Body of pancreas (tissue), 4 donors: Measurements from ENCODE around the gene ANOS1.

Experiments
- POLR2A ChIP-seq, 3 donors: fragments of 450-650 bp; IDR thresholded peaks; one replicate each; pipeline ENCODE4 v1.6.1; 2016; ENCODE audit warnings: antibody characterized with exemption in 3 of 3, mild to moderate bottlenecking in 2 of 3
- TF ChIP-seq, protein P1 (sequence below), 7 experiments: fragments of 450-650 bp in 4 of 7; fragments of 200-600 bp in 3 of 7; sonication (generic) in 3 of 7; IDR thresholded peaks; one replicate each; pipeline ENCODE4 v1.5.1; 2016 to 2019; ENCODE audit warnings: antibody characterized with exemption in 7 of 7

DNA sequence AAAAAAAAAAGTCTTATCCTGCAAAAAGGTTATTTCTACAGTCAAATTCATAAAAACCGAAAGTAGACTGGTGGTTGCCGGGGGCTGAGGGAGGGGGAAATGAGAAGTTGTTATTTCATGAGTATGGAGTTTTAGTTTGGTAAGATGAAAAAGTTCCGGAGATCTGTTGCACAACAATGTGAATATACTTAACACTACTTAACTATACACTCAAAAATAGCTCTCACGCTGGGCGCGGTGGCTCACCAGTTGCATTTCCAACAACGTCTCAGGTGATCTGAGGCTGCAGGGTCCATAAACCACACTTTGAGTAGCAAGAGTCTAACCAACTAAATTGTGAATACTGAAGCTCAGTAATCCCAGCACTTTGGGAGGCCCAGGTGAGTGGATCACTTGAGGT, 52.4 kb downstream of the ANOS1 start:
- TF ChIP-seq, protein P1, sequence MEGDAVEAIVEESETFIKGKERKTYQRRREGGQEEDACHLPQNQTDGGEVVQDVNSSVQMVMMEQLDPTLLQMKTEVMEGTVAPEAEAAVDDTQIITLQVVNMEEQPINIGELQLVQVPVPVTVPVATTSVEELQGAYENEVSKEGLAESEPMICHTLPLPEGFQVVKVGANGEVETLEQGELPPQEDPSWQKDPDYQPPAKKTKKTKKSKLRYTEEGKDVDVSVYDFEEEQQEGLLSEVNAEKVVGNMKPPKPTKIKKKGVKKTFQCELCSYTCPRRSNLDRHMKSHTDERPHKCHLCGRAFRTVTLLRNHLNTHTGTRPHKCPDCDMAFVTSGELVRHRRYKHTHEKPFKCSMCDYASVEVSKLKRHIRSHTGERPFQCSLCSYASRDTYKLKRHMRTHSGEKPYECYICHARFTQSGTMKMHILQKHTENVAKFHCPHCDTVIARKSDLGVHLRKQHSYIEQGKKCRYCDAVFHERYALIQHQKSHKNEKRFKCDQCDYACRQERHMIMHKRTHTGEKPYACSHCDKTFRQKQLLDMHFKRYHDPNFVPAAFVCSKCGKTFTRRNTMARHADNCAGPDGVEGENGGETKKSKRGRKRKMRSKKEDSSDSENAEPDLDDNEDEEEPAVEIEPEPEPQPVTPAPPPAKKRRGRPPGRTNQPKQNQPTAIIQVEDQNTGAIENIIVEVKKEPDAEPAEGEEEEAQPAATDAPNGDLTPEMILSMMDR (IDR thresholded peaks at IDR 0.05): no peak
- no peak for TF ChIP-seq POLR2A (IDR thresholded peaks at IDR 0.05)
